ENCODE data around the gene SEMA7A.

Gene SEMA7A

DNA sequence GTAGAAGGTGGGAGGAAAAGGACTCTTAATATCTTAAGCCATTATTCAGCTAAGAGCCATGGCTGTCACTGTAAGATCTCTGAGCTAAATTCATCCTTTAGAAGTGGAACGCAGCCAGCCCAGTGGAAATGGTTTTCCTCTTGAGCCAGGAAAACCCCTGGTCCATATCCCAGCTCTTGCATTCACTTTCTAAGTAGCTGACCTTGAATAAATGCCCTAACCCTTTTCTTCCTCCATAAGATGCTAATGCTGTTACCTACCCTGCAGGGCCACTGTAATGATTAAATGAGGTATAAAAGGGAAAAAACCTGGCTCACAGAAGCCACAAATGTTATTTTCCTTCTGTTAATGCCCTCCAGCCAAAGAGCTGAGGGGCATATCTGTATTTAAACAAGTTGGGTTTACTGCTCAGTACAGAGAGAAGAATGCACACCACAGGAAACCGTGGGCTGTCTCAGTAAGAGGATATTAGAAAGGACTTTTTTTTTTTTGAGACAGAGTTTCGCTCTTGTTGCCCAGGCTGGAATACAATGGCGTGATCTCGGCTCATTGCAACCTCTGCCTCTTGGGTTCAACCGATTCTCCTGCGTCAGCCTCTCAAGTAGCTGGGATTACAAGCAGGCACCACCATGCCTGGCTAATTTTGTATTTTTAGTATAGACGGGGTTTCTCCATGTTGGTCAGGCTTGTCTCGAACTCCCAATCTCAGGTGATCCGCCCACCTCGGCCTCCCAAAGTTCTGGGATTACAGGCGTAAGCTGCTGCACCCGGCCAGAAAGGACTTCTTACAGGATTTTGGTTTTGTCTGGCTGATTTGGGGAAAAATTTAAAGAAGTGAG, 20.4 kb upstream of the SEMA7A start:
- H3K9me3 ChIP-seq, result no peaks in the 10 kb centered on the region
- TF ChIP-seq CTCF (IDR thresholded peaks at IDR 0.05), result no peak
- no peak overlapping the region for H3K4me3 ChIP-seq
- H3K27me3 ChIP-seq, result no peaks in the 10 kb centered on the region
- peaks cover 56 to 95% (median 85%) of the 10 kb centered on the region in 3 donors for H3K36me3 ChIP-seq
- intact Hi-C loops (cut with DNase I; ENCODE audit: low total_unique reads), result no loop called here
- no peaks in the 10 kb centered on the region for H3K4me1 ChIP-seq
- peak in 1 of 2 donors; percentile 16 for DNase-seq
- no peak overlapping the region for H3K27ac ChIP-seq

DNA sequence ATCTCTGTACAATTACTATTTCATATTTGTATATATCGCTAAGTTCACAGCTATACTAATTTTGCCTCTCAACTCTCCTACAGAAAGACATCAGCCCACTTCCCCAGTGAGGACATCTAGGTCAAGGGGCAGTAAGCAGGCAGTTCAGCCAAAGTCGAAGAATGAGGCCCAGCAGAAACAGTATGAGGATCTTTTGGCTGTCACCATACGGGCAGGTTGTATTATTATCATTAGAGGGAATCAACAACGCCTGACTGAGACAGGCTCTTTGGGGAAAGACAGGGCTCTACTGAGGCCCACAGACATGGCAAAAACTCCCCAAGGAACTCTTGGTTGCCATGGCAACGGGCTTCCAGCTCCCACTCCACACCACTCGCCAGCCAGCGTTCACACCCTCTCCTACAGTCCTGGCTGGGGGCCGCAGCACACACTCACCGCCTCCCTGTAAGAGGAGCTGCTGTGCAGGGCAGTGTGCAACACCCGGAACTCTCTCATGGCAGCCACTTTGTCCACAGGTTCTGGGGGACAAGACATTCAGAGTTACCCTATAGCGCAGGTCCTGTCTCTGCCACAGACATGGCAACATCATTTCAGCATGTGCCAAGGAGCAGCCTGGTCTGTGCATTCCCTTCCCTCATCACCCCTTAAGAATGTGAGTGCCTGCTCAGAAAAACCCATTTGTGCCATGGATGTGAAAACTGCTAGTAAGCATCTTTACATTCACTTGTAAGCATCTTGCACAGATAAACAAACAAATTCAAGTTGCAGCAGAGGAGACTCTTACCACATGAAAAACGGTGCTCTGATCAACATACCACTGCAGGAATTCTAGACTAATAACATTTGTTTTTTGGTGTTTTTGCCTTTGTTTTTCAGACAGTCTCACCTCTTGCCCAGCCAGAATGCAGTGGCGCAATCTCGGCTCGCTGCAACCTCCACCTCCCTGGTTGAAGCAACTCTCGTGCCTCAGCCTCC, 18.4 kb upstream of the SEMA7A start:
- Histone ChIP-seq H3K9me3 (no peaks in the 10 kb centered on the region), H3K27ac (no peak overlapping the region), H3K36me3 (peaks cover 76 to 100% (median 94%) of the 10 kb centered on the region in 3 donors), H3K27me3 (no peaks in the 10 kb centered on the region), H3K4me3 (no peak overlapping the region), H3K4me1 (no peaks in the 10 kb centered on the region)
- intact Hi-C loops (cut with DNase I; ENCODE audit: low total_unique reads), result no loop called here
- peak in 1 of 2 donors; percentile 38 for DNase-seq
- no peak for TF ChIP-seq CTCF (IDR thresholded peaks at IDR 0.05)

DNA sequence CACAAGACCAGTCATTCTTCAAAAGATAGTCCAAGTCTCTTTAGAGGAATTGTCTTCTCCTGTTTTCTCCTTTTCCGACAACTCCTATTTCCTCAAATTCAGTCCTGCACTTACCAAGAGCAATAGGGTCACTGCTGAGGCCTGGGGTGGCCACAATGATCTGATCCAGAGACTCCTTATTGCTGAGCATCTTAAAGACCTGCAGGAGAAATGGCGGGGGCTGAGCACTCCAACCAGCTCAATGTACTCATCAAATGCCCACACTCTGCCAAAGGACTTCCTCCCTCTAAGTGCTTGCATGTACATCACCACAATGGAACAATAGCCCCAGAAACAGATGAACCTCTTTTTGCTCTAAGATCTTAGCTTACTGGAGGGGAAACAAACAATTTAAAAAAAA, 17.6 kb upstream of the SEMA7A start:
- Histone ChIP-seq H3K9me3 (no peaks in the 10 kb centered on the region), H3K4me1 (no peaks in the 10 kb centered on the region), H3K4me3 (no peak overlapping the region), H3K36me3 (peaks cover 80 to 100% (median 95%) of the 10 kb centered on the region in 3 donors), H3K27me3 (no peaks in the 10 kb centered on the region), H3K27ac (no peak overlapping the region)
- intact Hi-C loops (cut with DNase I; ENCODE audit: low total_unique reads), result no loop called here
- TF ChIP-seq CTCF (IDR thresholded peaks at IDR 0.05), result no peak
- DNase-seq, result peak in 1 of 2 donors; percentile 3

- DNase-seq, result peak in 1 of 2 donors; percentile 13
- Histone ChIP-seq H3K4me1 (no peaks in the 10 kb centered on the region), H3K9me3 (no peaks in the 10 kb centered on the region), H3K4me3 (no peak overlapping the region), H3K27ac (no peak overlapping the region), H3K27me3 (no peaks in the 10 kb centered on the region), H3K36me3 (peaks cover 77 to 100% (median 92%) of the 10 kb centered on the region in 3 donors)
- intact Hi-C loops (cut with DNase I; ENCODE audit: low total_unique reads), result no loop called here
- TF ChIP-seq CTCF (IDR thresholded peaks at IDR 0.05), result no peak
Observed at GRCh38 chr15:74449643-74450205, 16.0 kb upstream of the SEMA7A start.

GRCh38 chr15:74449095-74449494, 15.3 kb upstream of the SEMA7A start:
- no peaks in the 10 kb centered on the region for H3K9me3 ChIP-seq
- H3K27ac ChIP-seq, result no peak overlapping the region
- no peak overlapping the region for H3K4me3 ChIP-seq
- intact Hi-C loops (cut with DNase I; ENCODE audit: low total_unique reads), result no loop called here
- H3K27me3 ChIP-seq, result no peaks in the 10 kb centered on the region
- DNase-seq, result peak in 1 of 2 donors; percentile 40
- no peaks in the 10 kb centered on the region for H3K4me1 ChIP-seq
- H3K36me3 ChIP-seq, result peaks cover 77 to 100% (median 86%) of the 10 kb centered on the region in 3 donors
- TF ChIP-seq CTCF (IDR thresholded peaks at IDR 0.05), result no peak

Measured in tibial artery (tissue), 4 donors.